ENCODE results near the gene TGFBR3.
"Not testable (repeated sequence)": the region's sequence is repeated elsewhere in the genome, so short reads cannot be mapped to it uniquely, and the experiment has no call there.

TGFBR3 gene

GRCh38 chr1:91673613-91674012 is 212.3 kb downstream of the TGFBR3 start:
- Histone ChIP-seq H2AFZ (ENCODE audit: low read depth, low read length) (no peak overlapping the region), H3K36me3 (replicated peaks; ENCODE audit: low read depth, low read length) (no peaks in the 10 kb centered on the region), H4K20me1 (ENCODE audit: insufficient read depth, low read length) (no peaks in the 10 kb centered on the region), H3K27me3 (ENCODE audit: low read depth, low read length) (no peaks in the 10 kb centered on the region), H3K4me3 (ENCODE audit: low read length) (no peak overlapping the region), H3K9ac (ENCODE audit: low read length) (no peak overlapping the region), H3K9me3 (ENCODE audit: insufficient read depth, low read length) (no peaks in the 10 kb centered on the region), H3K27ac (ENCODE audit: low read length) (no peak overlapping the region), H3K4me2 (ENCODE audit: low read length) (no peak overlapping the region), H3K79me2 (ENCODE audit: low read length) (no peaks in the 10 kb centered on the region), H3K4me1 (ENCODE audit: low read length) (peaks cover 4% of the 10 kb centered on the region; the same call in 1 of the 2 replicates)
- TF ChIP-seq CTCF (IDR thresholded peaks at IDR 0.05; ENCODE audit: low read depth, low read length) (no peak), EZH2phosphoT487 (IDR thresholded peaks at IDR 0.05; ENCODE audit: low read depth) (no peak)

- Histone ChIP-seq H3K4me1 (ENCODE audit: low read length) (peaks cover 3% of the 10 kb centered on the region; the same call in 1 of the 2 replicates), H3K79me2 (ENCODE audit: low read length) (no peaks in the 10 kb centered on the region), H3K4me2 (ENCODE audit: low read length) (no peak overlapping the region), H3K27ac (ENCODE audit: low read length) (no peak overlapping the region), H3K4me3 (ENCODE audit: low read length) (no peak overlapping the region), H3K27me3 (ENCODE audit: low read depth, low read length) (no peaks in the 10 kb centered on the region), H3K9me3 (ENCODE audit: insufficient read depth, low read length) (no peaks in the 10 kb centered on the region), H4K20me1 (ENCODE audit: insufficient read depth, low read length) (no peaks in the 10 kb centered on the region), H3K9ac (ENCODE audit: low read length) (no peak overlapping the region), H3K36me3 (replicated peaks; ENCODE audit: low read depth, low read length) (no peaks in the 10 kb centered on the region), H2AFZ (ENCODE audit: low read depth, low read length) (no peak overlapping the region)
- no peak for TF ChIP-seq EZH2phosphoT487 (IDR thresholded peaks at IDR 0.05; ENCODE audit: low read depth)
- TF ChIP-seq CTCF (IDR thresholded peaks at IDR 0.05; ENCODE audit: low read depth, low read length), result no peak
Measured at GRCh38 chr1:91672601-91673161, 213.3 kb downstream of the TGFBR3 start.

GRCh38 chr1:91670781-91671180 is 215.2 kb downstream of the TGFBR3 start:
- Histone ChIP-seq H3K27ac (ENCODE audit: low read length) (no peak overlapping the region), H3K79me2 (ENCODE audit: low read length) (no peaks in the 10 kb centered on the region), H3K9me3 (ENCODE audit: insufficient read depth, low read length) (no peaks in the 10 kb centered on the region), H3K9ac (ENCODE audit: low read length) (no peak overlapping the region), H3K36me3 (replicated peaks; ENCODE audit: low read depth, low read length) (no peaks in the 10 kb centered on the region), H2AFZ (ENCODE audit: low read depth, low read length) (no peak overlapping the region), H3K27me3 (ENCODE audit: low read depth, low read length) (no peaks in the 10 kb centered on the region), H3K4me1 (ENCODE audit: low read length) (no peaks in the 10 kb centered on the region), H3K4me2 (ENCODE audit: low read length) (no peak overlapping the region), H4K20me1 (ENCODE audit: insufficient read depth, low read length) (no peaks in the 10 kb centered on the region), H3K4me3 (ENCODE audit: low read length) (no peak overlapping the region)
- TF ChIP-seq CTCF (IDR thresholded peaks at IDR 0.05; ENCODE audit: low read depth, low read length) (no peak), EZH2phosphoT487 (IDR thresholded peaks at IDR 0.05; ENCODE audit: low read depth) (no peak)

GRCh38 chr1:91669584-91670350 is 216.2 kb downstream of the TGFBR3 start:
- Histone ChIP-seq H3K27ac (ENCODE audit: low read length) (no peak overlapping the region), H3K4me1 (ENCODE audit: low read length) (no peaks in the 10 kb centered on the region), H4K20me1 (ENCODE audit: insufficient read depth, low read length) (no peaks in the 10 kb centered on the region), H3K79me2 (ENCODE audit: low read length) (no peaks in the 10 kb centered on the region), H3K9ac (ENCODE audit: low read length) (no peak overlapping the region), H2AFZ (ENCODE audit: low read depth, low read length) (no peak overlapping the region), H3K4me3 (ENCODE audit: low read length) (no peak overlapping the region), H3K36me3 (replicated peaks; ENCODE audit: low read depth, low read length) (no peaks in the 10 kb centered on the region), H3K4me2 (ENCODE audit: low read length) (no peak overlapping the region), H3K27me3 (ENCODE audit: low read depth, low read length) (no peaks in the 10 kb centered on the region), H3K9me3 (ENCODE audit: insufficient read depth, low read length) (no peaks in the 10 kb centered on the region)
- TF ChIP-seq CTCF (IDR thresholded peaks at IDR 0.05; ENCODE audit: low read depth, low read length) (no peak), EZH2phosphoT487 (IDR thresholded peaks at IDR 0.05; ENCODE audit: low read depth) (no peak)

- not testable (repeated sequence) for H2AFZ ChIP-seq (ENCODE audit: low read depth, low read length); H3K27ac ChIP-seq (ENCODE audit: low read length); H3K9ac ChIP-seq (ENCODE audit: low read length); H4K20me1 ChIP-seq (ENCODE audit: insufficient read depth, low read length); H3K9me3 ChIP-seq (ENCODE audit: insufficient read depth, low read length); H3K4me2 ChIP-seq (ENCODE audit: low read length); H3K27me3 ChIP-seq (ENCODE audit: low read depth, low read length); H3K36me3 ChIP-seq (replicated peaks; ENCODE audit: low read depth, low read length); H3K4me3 ChIP-seq (ENCODE audit: low read length); H3K4me1 ChIP-seq (ENCODE audit: low read length); H3K79me2 ChIP-seq (ENCODE audit: low read length)
Measured at GRCh38 chr1:91666651-91667050, 219.3 kb downstream of the TGFBR3 start.

Data from OCI-LY3 (cell line).